ENCODE results near the gene PHACTR2.
A peak's percentile ranks its signal among the peaks of the same experiment; 100 is the strongest.
"Not testable (repeated sequence)": the region's sequence is repeated elsewhere in the genome, so short reads cannot be mapped to it uniquely, and the experiment has no call there.

The PHACTR2 gene

GRCh38 chr6:143738072-143738690 is 60.4 kb downstream of the PHACTR2 start:
- 90 to 92% methylated on average over 12 of the region's 12 CpGs for WGBS, 2 experiments
- H3K27ac ChIP-seq (ENCODE audit: insufficient read depth, low read depth, low read length, poor library complexity, severe bottlenecking); H3K4me3 ChIP-seq (ENCODE audit: insufficient read depth, low read depth, low read length); H3K9me3 ChIP-seq (ENCODE audit: control insufficient read depth, low read length); H3K27me3 ChIP-seq (ENCODE audit: control insufficient read depth, insufficient read depth, low read length, poor library complexity, severe bottlenecking); H3K4me1 ChIP-seq (ENCODE audit: control insufficient read depth, insufficient read depth, low read length); H3K36me3 ChIP-seq (ENCODE audit: control insufficient read depth, insufficient read depth, low read length): not testable (repeated sequence)

DNA sequence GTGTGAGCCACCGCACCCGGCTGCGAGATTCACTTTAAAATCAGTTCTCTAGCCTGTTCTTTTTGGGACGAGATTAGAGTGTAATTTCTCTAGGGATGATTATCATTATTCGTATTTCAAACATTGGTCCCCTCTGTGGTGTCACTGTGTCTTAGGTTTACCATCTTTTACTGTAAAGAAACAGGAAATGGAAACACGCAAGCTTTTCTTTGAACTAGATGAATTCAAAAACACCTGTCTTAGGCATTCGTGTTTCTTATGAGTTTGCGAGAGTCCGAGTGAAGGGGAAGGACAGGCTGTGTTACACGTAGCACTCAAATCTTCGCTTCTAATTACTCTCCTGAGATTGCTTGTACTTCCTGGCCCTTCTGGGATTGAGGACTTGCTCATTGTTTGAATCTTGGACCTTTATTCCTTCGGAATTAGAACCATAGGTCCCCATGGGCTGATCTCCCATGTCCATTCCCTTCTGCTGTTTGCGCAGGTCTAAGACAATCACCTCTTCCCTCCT is 61.6 kb downstream of the PHACTR2 start:
- Histone ChIP-seq H3K27me3 (ENCODE audit: control insufficient read depth, insufficient read depth, low read length, poor library complexity, severe bottlenecking) (no peaks in the 10 kb centered on the region), H3K4me3 (ENCODE audit: insufficient read depth, low read depth, low read length) (no peak overlapping the region), H3K9me3 (ENCODE audit: control insufficient read depth, low read length) (no peaks in the 10 kb centered on the region), H3K36me3 (ENCODE audit: control insufficient read depth, insufficient read depth, low read length) (no peaks in the 10 kb centered on the region), H3K27ac (ENCODE audit: insufficient read depth, low read depth, low read length, poor library complexity, severe bottlenecking) (no peak overlapping the region), H3K4me1 (ENCODE audit: control insufficient read depth, insufficient read depth, low read length) (peaks cover 16% of the 10 kb centered on the region)
- WGBS, 2 experiments, result 94 to 96% methylated on average over 13 of the region's 13 CpGs

DNA sequence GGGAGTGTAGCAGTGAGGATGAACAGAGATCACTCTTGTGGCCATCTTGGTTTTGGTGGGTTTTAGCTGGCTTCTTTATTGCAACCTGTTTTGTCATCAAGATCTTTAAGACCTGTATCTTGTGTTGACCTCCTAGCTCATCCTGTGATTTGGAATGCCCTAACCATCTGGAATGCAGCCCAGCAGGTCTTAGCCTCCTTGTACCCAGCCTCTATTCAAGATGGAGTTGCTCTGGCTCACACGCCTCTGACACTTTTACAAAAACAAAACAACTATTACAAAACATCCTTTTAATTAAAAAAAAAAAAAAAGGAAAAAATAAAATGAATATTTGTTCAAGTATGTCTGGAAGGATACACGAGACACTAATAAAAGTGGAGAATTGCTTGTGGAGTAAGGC is 62.4 kb downstream of the PHACTR2 start:
- H3K9me3 ChIP-seq (ENCODE audit: control insufficient read depth, low read length), result no peaks in the 10 kb centered on the region
- H3K4me3 ChIP-seq (ENCODE audit: insufficient read depth, low read depth, low read length), result no peak overlapping the region
- H3K36me3 ChIP-seq (ENCODE audit: control insufficient read depth, insufficient read depth, low read length), result no peaks in the 10 kb centered on the region
- peaks cover 18% of the 10 kb centered on the region for H3K4me1 ChIP-seq (ENCODE audit: control insufficient read depth, insufficient read depth, low read length)
- 91 to 94% methylated on average over 1 of the region's 2 CpGs for WGBS, 2 experiments
- H3K27ac ChIP-seq (ENCODE audit: insufficient read depth, low read depth, low read length, poor library complexity, severe bottlenecking), result no peak overlapping the region
- H3K27me3 ChIP-seq (ENCODE audit: control insufficient read depth, insufficient read depth, low read length, poor library complexity, severe bottlenecking), result no peaks in the 10 kb centered on the region

DNA sequence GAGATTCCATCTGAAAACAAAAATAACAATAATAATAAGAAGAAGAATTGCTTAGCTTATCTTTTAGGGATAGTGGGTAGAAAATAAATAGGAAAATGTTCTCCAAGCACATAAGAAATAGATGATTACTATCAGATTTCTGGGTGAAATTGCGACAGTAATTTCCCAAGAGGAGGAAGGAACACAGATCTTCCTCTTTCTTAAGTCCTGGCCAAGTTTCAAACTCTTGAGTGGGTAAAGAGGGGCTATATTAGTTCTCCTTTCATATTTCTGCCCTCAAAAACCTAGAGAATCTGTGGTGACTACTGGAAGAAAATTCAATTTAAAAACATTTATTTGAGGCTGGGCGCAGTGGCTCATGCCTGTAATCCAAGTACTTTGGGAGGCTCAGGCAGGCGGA is 63.7 kb downstream of the PHACTR2 start:
- Histone ChIP-seq H3K9me3 (ENCODE audit: control insufficient read depth, low read length) (no peaks in the 10 kb centered on the region), H3K27ac (ENCODE audit: insufficient read depth, low read depth, low read length, poor library complexity, severe bottlenecking) (no peak overlapping the region), H3K4me1 (ENCODE audit: control insufficient read depth, insufficient read depth, low read length) (peaks cover 31% of the 10 kb centered on the region), H3K36me3 (ENCODE audit: control insufficient read depth, insufficient read depth, low read length) (no peaks in the 10 kb centered on the region), H3K27me3 (ENCODE audit: control insufficient read depth, insufficient read depth, low read length, poor library complexity, severe bottlenecking) (no peaks in the 10 kb centered on the region), H3K4me3 (ENCODE audit: insufficient read depth, low read depth, low read length) (no peak overlapping the region)
- 96% methylated on average over 3 of the region's 3 CpGs for WGBS, 2 experiments

DNA sequence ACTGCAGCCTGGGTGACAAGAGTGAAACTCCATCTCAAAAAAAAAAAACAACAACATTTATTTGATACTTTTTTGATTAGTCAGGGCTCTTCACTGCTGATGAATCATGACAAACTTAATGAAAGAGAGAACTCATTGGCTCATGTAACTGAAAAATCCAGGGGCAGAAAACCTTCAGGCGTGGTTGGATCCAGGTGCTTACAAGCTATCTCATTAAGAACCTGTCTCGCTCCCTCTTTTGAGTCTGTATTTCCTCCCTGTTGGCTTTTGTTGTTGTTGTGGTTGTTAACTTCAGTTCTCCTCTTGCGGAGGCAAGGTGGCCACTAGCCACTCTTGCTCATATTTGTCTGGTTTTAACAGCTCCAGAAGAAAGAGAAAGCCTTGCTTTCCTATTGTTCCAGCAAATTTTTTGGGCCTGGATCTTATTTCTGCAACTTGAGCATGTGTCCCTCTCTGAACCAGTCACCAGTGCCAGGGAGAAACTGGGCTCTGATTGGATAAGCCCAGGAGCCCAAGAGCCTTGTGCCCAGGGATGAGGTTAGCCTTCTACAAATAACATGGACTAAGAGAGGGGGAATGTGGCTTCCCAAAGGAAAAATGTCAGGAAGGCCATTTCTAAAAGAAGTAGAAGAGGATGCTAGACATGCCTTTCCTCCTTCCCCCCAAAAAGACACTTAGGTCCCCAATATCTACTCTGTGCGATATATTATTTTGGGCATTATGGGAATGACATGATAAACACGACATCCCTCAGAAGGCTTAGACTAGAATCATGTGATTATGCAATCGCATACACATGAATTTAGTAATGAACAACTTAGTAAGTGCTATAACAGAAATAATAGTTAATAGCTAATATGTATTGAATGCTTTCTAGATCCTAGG is 64.5 kb downstream of the PHACTR2 start:
- H3K27ac ChIP-seq (ENCODE audit: insufficient read depth, low read depth, low read length, poor library complexity, severe bottlenecking), result no peak overlapping the region
- H3K4me1 ChIP-seq (ENCODE audit: control insufficient read depth, insufficient read depth, low read length), result peaks cover 37% of the 10 kb centered on the region
- H3K9me3 ChIP-seq (ENCODE audit: control insufficient read depth, low read length), result no peaks in the 10 kb centered on the region
- no peak overlapping the region for H3K4me3 ChIP-seq (ENCODE audit: insufficient read depth, low read depth, low read length)
- no peaks in the 10 kb centered on the region for H3K36me3 ChIP-seq (ENCODE audit: control insufficient read depth, insufficient read depth, low read length)
- no peaks in the 10 kb centered on the region for H3K27me3 ChIP-seq (ENCODE audit: control insufficient read depth, insufficient read depth, low read length, poor library complexity, severe bottlenecking)
- WGBS, 2 experiments, result 95 to 98% methylated on average over 4 to 6 of the region's 6 CpGs

- Histone ChIP-seq H3K27ac (ENCODE audit: insufficient read depth, low read depth, low read length, poor library complexity, severe bottlenecking) (no peak overlapping the region), H3K36me3 (ENCODE audit: control insufficient read depth, insufficient read depth, low read length) (no peaks in the 10 kb centered on the region), H3K4me1 (ENCODE audit: control insufficient read depth, insufficient read depth, low read length) (peaks cover 38% of the 10 kb centered on the region), H3K27me3 (ENCODE audit: control insufficient read depth, insufficient read depth, low read length, poor library complexity, severe bottlenecking) (no peaks in the 10 kb centered on the region), H3K4me3 (ENCODE audit: insufficient read depth, low read depth, low read length) (no peak overlapping the region), H3K9me3 (ENCODE audit: control insufficient read depth, low read length) (no peaks in the 10 kb centered on the region)
- 92% methylated on average over 3 of the region's 3 CpGs for WGBS, 2 experiments
Measured at GRCh38 chr6:143742955-143743255, 65.1 kb downstream of the PHACTR2 start.

- 74 to 75% methylated on average over 12 of the region's 12 CpGs for WGBS, 2 experiments
- no peaks in the 10 kb centered on the region for H3K36me3 ChIP-seq (ENCODE audit: control insufficient read depth, insufficient read depth, low read length)
- H3K27ac ChIP-seq (ENCODE audit: insufficient read depth, low read depth, low read length, poor library complexity, severe bottlenecking), result peak overlapping the region; percentile 6
- no peaks in the 10 kb centered on the region for H3K27me3 ChIP-seq (ENCODE audit: control insufficient read depth, insufficient read depth, low read length, poor library complexity, severe bottlenecking)
- no peaks in the 10 kb centered on the region for H3K9me3 ChIP-seq (ENCODE audit: control insufficient read depth, low read length)
- H3K4me1 ChIP-seq (ENCODE audit: control insufficient read depth, insufficient read depth, low read length), result peaks cover 38% of the 10 kb centered on the region
- no peak overlapping the region for H3K4me3 ChIP-seq (ENCODE audit: insufficient read depth, low read depth, low read length)
Measured at GRCh38 chr6:143743301-143744166, 65.8 kb downstream of the PHACTR2 start.

DNA sequence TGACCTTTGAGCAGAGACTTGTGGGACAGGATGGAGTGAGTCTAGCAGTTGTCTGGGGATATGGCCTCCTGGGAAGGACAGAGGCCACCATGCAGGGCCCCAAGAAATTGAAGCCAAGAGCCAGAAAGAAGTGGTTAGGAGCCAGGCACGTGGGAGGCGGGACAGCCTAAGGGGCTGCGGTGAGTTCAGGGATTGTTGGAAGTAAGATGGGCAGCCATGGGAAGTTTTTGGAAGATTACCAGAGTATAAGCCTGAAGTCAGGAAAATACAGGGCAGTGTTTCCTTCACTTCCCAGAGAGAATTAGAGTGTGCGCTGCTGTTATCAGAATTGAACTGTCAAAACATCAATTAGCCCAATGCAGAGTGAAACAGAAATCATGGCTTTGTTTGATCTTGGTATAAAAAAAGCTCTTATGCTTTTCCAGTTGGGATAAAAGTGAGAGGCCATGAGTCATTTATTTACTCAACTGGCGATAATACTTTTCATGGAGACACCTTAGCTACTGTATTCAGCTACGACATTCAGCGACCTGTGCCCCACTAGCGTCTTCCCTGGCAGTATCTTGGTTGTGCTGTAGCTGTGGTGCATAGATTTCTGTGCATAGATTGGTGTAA is 66.9 kb downstream of the PHACTR2 start:
- Histone ChIP-seq H3K4me3 (ENCODE audit: insufficient read depth, low read depth, low read length) (no peak overlapping the region), H3K27me3 (ENCODE audit: control insufficient read depth, insufficient read depth, low read length, poor library complexity, severe bottlenecking) (no peaks in the 10 kb centered on the region), H3K9me3 (ENCODE audit: control insufficient read depth, low read length) (no peaks in the 10 kb centered on the region), H3K4me1 (ENCODE audit: control insufficient read depth, insufficient read depth, low read length) (peaks cover 38% of the 10 kb centered on the region), H3K27ac (ENCODE audit: insufficient read depth, low read depth, low read length, poor library complexity, severe bottlenecking) (no peak overlapping the region), H3K36me3 (ENCODE audit: control insufficient read depth, insufficient read depth, low read length) (no peaks in the 10 kb centered on the region)
- WGBS, 2 experiments, result 79 to 85% methylated on average over 8 of the region's 8 CpGs

- H3K4me3 ChIP-seq (ENCODE audit: insufficient read depth, low read depth, low read length), result no peak overlapping the region
- 58 to 61% methylated on average over 22 of the region's 22 CpGs for WGBS, 2 experiments
- no peaks in the 10 kb centered on the region for H3K9me3 ChIP-seq (ENCODE audit: control insufficient read depth, low read length)
- H3K27ac ChIP-seq (ENCODE audit: insufficient read depth, low read depth, low read length, poor library complexity, severe bottlenecking), result peak overlapping the region; percentile 30
- peaks cover 38% of the 10 kb centered on the region for H3K4me1 ChIP-seq (ENCODE audit: control insufficient read depth, insufficient read depth, low read length)
- no peaks in the 10 kb centered on the region for H3K36me3 ChIP-seq (ENCODE audit: control insufficient read depth, insufficient read depth, low read length)
- no peaks in the 10 kb centered on the region for H3K27me3 ChIP-seq (ENCODE audit: control insufficient read depth, insufficient read depth, low read length, poor library complexity, severe bottlenecking)
Measured at GRCh38 chr6:143745166-143746133, 67.7 kb downstream of the PHACTR2 start.
